ENCODE results near the gene DAPK1.

The DAPK1 gene

GRCh38 chr9:87519461-87519860, 21.8 kb downstream of the DAPK1 start:
- DNase-seq: no peak

GRCh38 chr9:87520172-87520683, 22.6 kb downstream of the DAPK1 start:
- no peak for DNase-seq

- no peak for DNase-seq
Observed at GRCh38 chr9:87521834-87522233, 24.2 kb downstream of the DAPK1 start.

- no peak for DNase-seq
Observed at GRCh38 chr9:87524061-87524460, 26.4 kb downstream of the DAPK1 start.

- no peak for DNase-seq
Observed at GRCh38 chr9:87525546-87526303, 28.1 kb downstream of the DAPK1 start.

GRCh38 chr9:87527211-87527916, 29.7 kb downstream of the DAPK1 start:
- no peak for DNase-seq

GRCh38 chr9:87528969-87529368, 31.3 kb downstream of the DAPK1 start:
- DNase-seq: no peak

- no peak for DNase-seq
Observed at GRCh38 chr9:87529671-87530070, 32.0 kb downstream of the DAPK1 start.

- no peak for DNase-seq
Observed at GRCh38 chr9:87530716-87531115, 33.0 kb downstream of the DAPK1 start.

- DNase-seq: no peak
Observed at GRCh38 chr9:87531370-87532295, 34.0 kb downstream of the DAPK1 start.

GRCh38 chr9:87533271-87533670, 35.6 kb downstream of the DAPK1 start:
- DNase-seq: no peak

- DNase-seq: no peak
Observed at GRCh38 chr9:87534036-87534435, 36.4 kb downstream of the DAPK1 start.

- DNase-seq: no peak
Observed at GRCh38 chr9:87534957-87535356, 37.3 kb downstream of the DAPK1 start.

- no peak for DNase-seq
Observed at GRCh38 chr9:87535817-87536539, 38.3 kb downstream of the DAPK1 start.

- DNase-seq: no peak
Observed at GRCh38 chr9:87537625-87538024, 40.0 kb downstream of the DAPK1 start.

- DNase-seq: no peak
Observed at GRCh38 chr9:87540444-87541105, 42.9 kb downstream of the DAPK1 start.

- no peak for DNase-seq
Observed at GRCh38 chr9:87541663-87542062, 44.0 kb downstream of the DAPK1 start.

- DNase-seq: no peak
Observed at GRCh38 chr9:87542141-87542540, 44.5 kb downstream of the DAPK1 start.

- no peak for DNase-seq
Observed at GRCh38 chr9:87543251-87543650, 45.6 kb downstream of the DAPK1 start.

GRCh38 chr9:87545858-87546257, 48.2 kb downstream of the DAPK1 start:
- no peak for DNase-seq

GRCh38 chr9:87546704-87547103, 49.0 kb downstream of the DAPK1 start:
- DNase-seq: no peak

GRCh38 chr9:87547671-87548081, 50.0 kb downstream of the DAPK1 start:
- no peak for DNase-seq

All from CD4-positive, alpha-beta T cell treated with Interleukin-10 for 1 hour (primary cell).